K562 (cell line): ENCODE results near the gene PIAS3. TPM values are rescaled to one million over a fixed set of nuclear protein-coding genes. Genes with fewer than 3 reads are reported as not detected.

ENCODE experiments used
- CUX1 ChIP-seq: fragments of 200-800 bp; sonication (Bioruptor generic); IDR thresholded peaks from 2 replicates; pipeline ENCODE4 v1.6.1; 2016; ENCODE audit warnings: missing genetic modification characterization, missing compliant biosample characterization
- TSHZ1 ChIP-seq: fragments of 250-450 bp; sonication (Bioruptor Pico); IDR thresholded peaks from 2 replicates; pipeline ENCODE4 v1.4.0; 2020; ENCODE audit warnings: mild to moderate bottlenecking, moderate library complexity
- polyA plus RNA-seq, 8 experiments: library from polyadenylated mRNA; depleted of rRNA in 4 of 8; stranded (reverse) in 5 of 8; unstranded in 3 of 8; fragments of >200 nt; fragmentation: Nextera tagmentation in 2 of 8; fragmentation: Illumina TruSeq in 1 of 8; extraction: Ambion mirVana in 2 of 8; extraction: Trizol in 1 of 8; gene quantifications; 2 replicates each; pipeline versions ENCODE4 v1.2.1 to v1.2.3, GENCODE V29; 2011 to 2014; ENCODE audit warnings: inconsistent platforms in 1 of 8, missing spikeins in 1 of 8
- total RNA-seq, 7 experiments: library from RNA; depleted of rRNA in 6 of 7; stranded (reverse); fragments of >200 nt in 6 of 7; fragmentation: Illumina TruSeq in 2 of 7; extraction: Trizol in 2 of 7; gene quantifications; 2 replicates each; pipeline versions ENCODE4 v1.2.1 to v1.2.3, GENCODE V29; 2011 to 2021; ENCODE audit warnings: low replicate concordance in 1 of 7

PIAS3 gene
- total and polyA plus RNA-seq, 9 of the 15 experiments (the other 6 are each of a cell fraction or from before 2014, with no cell fraction given): 1.1 to 25.6 (median 7.9) TPM

GRCh38 chr1:145906954-145907753, 48.3 kb upstream of the PIAS3 start (continued):
- TF ChIP-seq CUX1 (CRISPR knock-in tag): no peak
- no peak for TF ChIP-seq TSHZ1
